Regular cardiac myocyte (primary cell): ENCODE data around the gene AGFG1. TPM values are rescaled to one million over a fixed set of nuclear protein-coding genes. Genes with fewer than 3 reads are reported as not detected.

ENCODE experiments used
- total RNA-seq: library from RNA; depleted of rRNA; stranded (reverse); fragments of >200 nt; gene quantifications from 2 replicates; pipeline ENCODE4 v1.2.3, GENCODE V29; 2014

The AGFG1 gene, protein sequence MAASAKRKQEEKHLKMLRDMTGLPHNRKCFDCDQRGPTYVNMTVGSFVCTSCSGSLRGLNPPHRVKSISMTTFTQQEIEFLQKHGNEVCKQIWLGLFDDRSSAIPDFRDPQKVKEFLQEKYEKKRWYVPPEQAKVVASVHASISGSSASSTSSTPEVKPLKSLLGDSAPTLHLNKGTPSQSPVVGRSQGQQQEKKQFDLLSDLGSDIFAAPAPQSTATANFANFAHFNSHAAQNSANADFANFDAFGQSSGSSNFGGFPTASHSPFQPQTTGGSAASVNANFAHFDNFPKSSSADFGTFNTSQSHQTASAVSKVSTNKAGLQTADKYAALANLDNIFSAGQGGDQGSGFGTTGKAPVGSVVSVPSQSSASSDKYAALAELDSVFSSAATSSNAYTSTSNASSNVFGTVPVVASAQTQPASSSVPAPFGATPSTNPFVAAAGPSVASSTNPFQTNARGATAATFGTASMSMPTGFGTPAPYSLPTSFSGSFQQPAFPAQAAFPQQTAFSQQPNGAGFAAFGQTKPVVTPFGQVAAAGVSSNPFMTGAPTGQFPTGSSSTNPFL
- total RNA-seq, result 65.7 and 67.7 TPM in 2 replicates

DNA sequence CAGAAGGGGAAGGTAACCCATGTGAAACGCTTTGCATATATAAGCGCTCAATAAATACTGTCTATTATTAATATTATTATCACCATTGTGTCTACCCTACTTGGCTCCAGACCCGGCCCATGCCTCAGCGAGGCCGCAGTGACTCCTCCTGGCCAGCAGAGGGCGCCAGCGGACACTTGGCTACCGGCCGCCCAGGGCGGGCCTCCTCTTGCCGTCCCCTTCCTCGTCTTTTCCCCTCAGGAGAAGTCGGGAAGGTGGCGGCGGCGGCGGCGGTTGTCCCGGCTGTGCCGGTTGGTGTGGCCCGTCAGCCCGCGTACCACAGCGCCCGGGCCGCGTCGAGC is at the start of gene AGFG1:
TSS of gene AGFG1 (plus strand) at position 233 of the 341 bp plus-strand sequence. CDS start 266 bp downstream, outside the sequence.

DNA sequence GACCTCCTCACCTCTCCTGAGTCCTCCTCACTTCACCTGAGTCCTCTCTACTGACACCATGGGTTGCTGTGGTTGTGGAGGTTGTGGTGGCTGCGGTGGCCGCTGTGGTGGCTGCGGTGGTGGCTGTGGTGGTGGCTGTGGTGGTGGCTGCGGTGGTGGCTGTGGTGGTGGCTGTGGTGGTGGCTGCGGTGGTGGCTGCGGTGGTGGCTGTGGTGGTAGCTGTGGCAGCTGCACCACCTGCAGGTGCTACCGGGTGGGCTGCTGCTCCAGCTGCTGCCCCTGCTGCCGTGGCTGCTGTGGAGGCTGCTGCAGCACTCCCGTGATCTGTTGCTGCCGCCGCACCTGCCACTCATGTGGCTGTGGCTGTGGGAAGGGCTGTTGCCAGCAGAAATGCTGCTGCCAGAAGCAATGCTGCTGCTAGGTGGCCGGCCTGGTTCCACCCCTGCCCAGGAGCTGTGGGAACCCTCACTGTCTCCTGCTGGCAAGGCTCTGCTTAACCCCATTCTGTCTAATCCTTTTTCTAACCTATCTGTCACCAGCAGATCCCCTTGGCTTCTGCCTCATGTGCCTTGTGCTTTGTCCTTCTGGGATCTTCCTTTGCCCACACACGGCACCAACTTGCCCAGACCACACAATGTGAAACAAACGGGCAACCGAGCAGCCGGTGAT is 127.0 kb downstream of the AGFG1 start, which contains the start of gene SCYGR2:
TSS of gene SCYGR2 (plus strand) at position 59 of the 669 bp plus-strand sequence. CDS start at position 59, 0 bp downstream.

Other genes starting within 250 kb of the AGFG1 start
- gene MFF, start 146.9 kb upstream of the AGFG1 start, total RNA-seq, result 51.8 and 102 TPM in 2 replicates
- under 0.01 and 0.28 TPM in 2 replicates for gene TM4SF20, start 92.8 kb upstream of the AGFG1 start, total RNA-seq
- gene SCYGR1, start 84.2 kb upstream of the AGFG1 start, total RNA-seq, result not detected in 2 replicates
- not detected in 2 replicates for gene SCYGR2, start 126.7 kb downstream of the AGFG1 start, total RNA-seq
- not detected in 2 replicates for gene SCYGR3, start 142.7 kb downstream of the AGFG1 start, total RNA-seq
- gene SCYGR4, start 145.3 kb downstream of the AGFG1 start, total RNA-seq, result not detected in 2 replicates
- not detected in 2 replicates for gene SCYGR5, start 194.6 kb downstream of the AGFG1 start, total RNA-seq
- 0.19 and 1.7 TPM in 2 replicates for gene SLC19A3, start 245.9 kb downstream of the AGFG1 start, total RNA-seq